GM13976 (cell line): ENCODE data around the gene TANK.

Experiments used
- DNase-seq: peaks from one replicate; pipeline ENCODE4 v3.0.0; 2012; ENCODE audit warnings: low spot score
- CTCF ChIP-seq: IDR thresholded peaks from 2 replicates; pipeline ENCODE4 v1.5.1; 2012; ENCODE audit warnings: borderline replicate concordance, mild to moderate bottlenecking; ENCODE audit not compliant: insufficient read depth; ENCODE audit errors: extremely low read depth, missing control alignments, control extremely low read depth
- in situ Hi-C: fragments of 300-500 bp; cut with MboI; formaldehyde crosslinking; loops from one replicate; pipeline ENCODE4 v1.12.0; 2022; ENCODE audit warnings: low sequenced_read_pairs, mixed read lengths, inconsistent platforms; ENCODE audit not compliant: unreplicated experiment

Gene TANK

GRCh38 chr2:161199912-161200701 lies 39.9 kb downstream of the TANK start:
- no peak for TF ChIP-seq CTCF
- in situ Hi-C loops = no loop called here
- peak; percentile 6 for DNase-seq

- DNase-seq = no peak
These were observed 44.6 kb downstream of the TANK start for GRCh38 chr2:161204846-161205245.

GRCh38 chr2:161206471-161207032 lies 46.3 kb downstream of the TANK start:
- in situ Hi-C loops = no loop called here
- TF ChIP-seq CTCF = no peak
- DNase-seq = no peak

More at GRCh38 chr2:161204846-161205245, 44.6 kb downstream of the TANK start:
- TF ChIP-seq CTCF = no peak
- in situ Hi-C loops = no loop called here

- in situ Hi-C loops = no loop called here
- no peak for TF ChIP-seq CTCF
These were observed 47.7 kb downstream of the TANK start for GRCh38 chr2:161207941-161208340.

GRCh38 chr2:161208527-161209139 lies 48.4 kb downstream of the TANK start:
- in situ Hi-C loops = no loop called here
- no peak for TF ChIP-seq CTCF
- no peak for DNase-seq

More at GRCh38 chr2:161207941-161208340, 47.7 kb downstream of the TANK start:
- DNase-seq = no peak

- DNase-seq = no peak
- in situ Hi-C loops = no loop called here
- TF ChIP-seq CTCF = no peak
These were observed 49.7 kb downstream of the TANK start for GRCh38 chr2:161209902-161210301.
